ENCODE data around the gene PLEKHG7. TPM values are rescaled to one million over a fixed set of nuclear protein-coding genes. Genes with fewer than 3 reads are reported as not detected.

PLEKHG7 gene
- total and polyA plus RNA-seq, 2 donors (not counting 1 experiment from before 2014, with no cell fraction given), result 7.5 to 23.2 TPM

DNA sequence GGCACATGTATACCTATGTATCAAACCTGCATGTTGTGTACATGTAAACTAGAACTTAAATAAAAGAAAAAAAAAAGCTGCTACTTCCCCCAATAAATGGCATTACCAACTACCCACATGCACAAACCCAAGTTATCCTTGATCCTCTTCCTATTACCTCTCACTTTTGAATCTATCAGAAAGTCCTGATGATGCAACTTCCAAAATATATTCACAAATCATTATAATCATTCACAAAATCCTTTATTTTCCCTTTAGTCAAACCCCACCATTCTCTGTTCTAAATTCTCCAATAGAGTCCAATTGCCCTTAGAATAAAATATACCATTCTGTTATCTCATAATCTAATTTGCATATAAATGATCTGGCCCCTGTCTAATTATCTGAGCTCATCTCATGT lies 92.0 kb downstream of the PLEKHG7 start:
- intact Hi-C loops (cut with micrococcal nuclease), result no loop called here
- no peak overlapping the region for H2AFZ ChIP-seq (ENCODE audit: insufficient read depth, low read depth, low read length, poor library complexity, severe bottlenecking)
- ChIA-PET CTCF (interaction anchor here (1.0 to 1.4 kb wide), 2 partner anchors 9 to 132 kb away, joined by 3 to 5 read pairs; no protein-coding TSS in a partner anchor), POLR2A (no interaction called here)
- Mint-ChIP-seq H3K4me3 (no peak overlapping the region), H3K4me1 (no peaks in the 10 kb centered on the region), H3K27ac (no peak overlapping the region), H3K27me3 (no peaks in the 10 kb centered on the region), H3K9me3 (ENCODE audit: insufficient read depth) (peaks cover 14% of the 10 kb centered on the region)
- H3K27me3 ChIP-seq (replicated peaks in 1 of 4; ENCODE audit: control extremely low read depth in 1 of 4, control insufficient read depth in 3 of 4, insufficient read depth in 4 of 4, low read length in 3 of 4), result no peaks in the 10 kb centered on the region
- H4K20me1 ChIP-seq (ENCODE audit: control insufficient read depth, insufficient read depth, low read length, poor library complexity, severe bottlenecking), result no peaks in the 10 kb centered on the region
- TF ChIP-seq EZH2 (IDR thresholded peaks at IDR 0.05; ENCODE audit: borderline replicate concordance, insufficient read depth, low read depth, low read length, poor library complexity, severe bottlenecking), result no peak
- TF ChIP-seq, protein P1, sequence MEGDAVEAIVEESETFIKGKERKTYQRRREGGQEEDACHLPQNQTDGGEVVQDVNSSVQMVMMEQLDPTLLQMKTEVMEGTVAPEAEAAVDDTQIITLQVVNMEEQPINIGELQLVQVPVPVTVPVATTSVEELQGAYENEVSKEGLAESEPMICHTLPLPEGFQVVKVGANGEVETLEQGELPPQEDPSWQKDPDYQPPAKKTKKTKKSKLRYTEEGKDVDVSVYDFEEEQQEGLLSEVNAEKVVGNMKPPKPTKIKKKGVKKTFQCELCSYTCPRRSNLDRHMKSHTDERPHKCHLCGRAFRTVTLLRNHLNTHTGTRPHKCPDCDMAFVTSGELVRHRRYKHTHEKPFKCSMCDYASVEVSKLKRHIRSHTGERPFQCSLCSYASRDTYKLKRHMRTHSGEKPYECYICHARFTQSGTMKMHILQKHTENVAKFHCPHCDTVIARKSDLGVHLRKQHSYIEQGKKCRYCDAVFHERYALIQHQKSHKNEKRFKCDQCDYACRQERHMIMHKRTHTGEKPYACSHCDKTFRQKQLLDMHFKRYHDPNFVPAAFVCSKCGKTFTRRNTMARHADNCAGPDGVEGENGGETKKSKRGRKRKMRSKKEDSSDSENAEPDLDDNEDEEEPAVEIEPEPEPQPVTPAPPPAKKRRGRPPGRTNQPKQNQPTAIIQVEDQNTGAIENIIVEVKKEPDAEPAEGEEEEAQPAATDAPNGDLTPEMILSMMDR (IDR thresholded peaks at IDR 0.05), result no peak
- H3K27ac ChIP-seq (ENCODE audit: low read length in 2 of 2), result no peak overlapping the region
- H3K4me3 ChIP-seq (ENCODE audit: control extremely low read depth in 1 of 5, extremely low read depth in 1 of 5, insufficient read depth in 1 of 5, low read depth in 2 of 5, low read length in 4 of 5), result no peak overlapping the region
- H3K4me2 ChIP-seq (replicated peaks; ENCODE audit: low read depth, low read length, poor library complexity, severe bottlenecking), result no peak overlapping the region
- H3K9me3 ChIP-seq (ENCODE audit: control extremely low read depth in 1 of 3, control insufficient read depth in 2 of 3, insufficient read depth in 1 of 3, low read length in 2 of 3), result no peaks in the 10 kb centered on the region
- no peaks in the 10 kb centered on the region for H3K79me2 ChIP-seq (ENCODE audit: control insufficient read depth, insufficient read depth, low read length)
- DNase-seq (no peak), ATAC-seq (ENCODE audit: low read depth) (no peak)
- no peak overlapping the region for H3K9ac ChIP-seq (ENCODE audit: low read length)
- H3K4me1 ChIP-seq (ENCODE audit: control insufficient read depth in 2 of 2, insufficient read depth in 2 of 2, low read length in 2 of 2), result no peaks in the 10 kb centered on the region
- H3K36me3 ChIP-seq (replicated peaks in 1 of 2; ENCODE audit: control extremely low read depth in 1 of 2, control insufficient read depth in 1 of 2, extremely low read depth in 1 of 2, insufficient read depth in 2 of 2, low read length in 1 of 2), result peaks cover 3 to 12% of the 10 kb centered on the region in 2 experiments

DNA sequence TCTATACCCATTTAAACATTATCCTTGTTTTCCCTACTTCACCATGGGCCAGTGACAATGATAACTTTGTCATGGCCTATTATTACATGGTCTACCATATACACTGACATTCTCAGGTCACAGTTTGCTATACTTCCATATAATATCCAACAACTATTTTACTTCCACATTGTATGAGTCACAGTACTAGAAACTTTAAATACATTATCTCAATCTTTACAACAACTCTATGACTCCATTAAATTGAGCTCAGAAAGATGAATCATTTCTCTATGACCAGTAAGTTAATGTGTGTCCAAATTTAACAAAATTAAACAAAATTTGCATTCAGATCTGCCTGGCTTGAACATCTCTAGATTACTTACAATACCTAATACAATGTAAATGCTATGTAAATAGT lies 93.9 kb downstream of the PLEKHG7 start:
- POLR2A ChIA-PET, result no interaction called here

More for the DNA sequence above, 93.9 kb downstream of the PLEKHG7 start:
- Histone ChIP-seq H3K4me1 (ENCODE audit: control insufficient read depth in 2 of 2, insufficient read depth in 2 of 2, low read length in 2 of 2) (no peaks in the 10 kb centered on the region), H3K9ac (ENCODE audit: low read length) (no peak overlapping the region), H2AFZ (ENCODE audit: insufficient read depth, low read depth, low read length, poor library complexity, severe bottlenecking) (no peak overlapping the region), H3K27ac (ENCODE audit: low read length in 2 of 2) (no peak overlapping the region), H4K20me1 (ENCODE audit: control insufficient read depth, insufficient read depth, low read length, poor library complexity, severe bottlenecking) (no peaks in the 10 kb centered on the region), H3K4me3 (ENCODE audit: control extremely low read depth in 1 of 5, extremely low read depth in 1 of 5, insufficient read depth in 1 of 5, low read depth in 2 of 5, low read length in 4 of 5) (no peak overlapping the region), H3K27me3 (replicated peaks in 1 of 4; ENCODE audit: control extremely low read depth in 1 of 4, control insufficient read depth in 3 of 4, insufficient read depth in 4 of 4, low read length in 3 of 4) (no peaks in the 10 kb centered on the region), H3K4me2 (replicated peaks; ENCODE audit: low read depth, low read length, poor library complexity, severe bottlenecking) (no peak overlapping the region), H3K36me3 (replicated peaks in 1 of 2; ENCODE audit: control extremely low read depth in 1 of 2, control insufficient read depth in 1 of 2, extremely low read depth in 1 of 2, insufficient read depth in 2 of 2, low read length in 1 of 2) (peaks cover 7 to 13% of the 10 kb centered on the region in 2 experiments), H3K9me3 (ENCODE audit: control extremely low read depth in 1 of 3, control insufficient read depth in 2 of 3, insufficient read depth in 1 of 3, low read length in 2 of 3) (no peaks in the 10 kb centered on the region), H3K79me2 (ENCODE audit: control insufficient read depth, insufficient read depth, low read length) (no peaks in the 10 kb centered on the region)
- DNase-seq, result no peak
- CTCF ChIA-PET, result interaction anchor here (0.9 to 1.6 kb wide), 3 partner anchors 11 to 1305 kb away, joined by 3 to 4 read pairs (median 3); no protein-coding TSS in a partner anchor
- H3K4me3 Mint-ChIP-seq, result no peak overlapping the region
- H3K27me3 Mint-ChIP-seq, result no peaks in the 10 kb centered on the region
- no peaks in the 10 kb centered on the region for H3K4me1 Mint-ChIP-seq
- intact Hi-C loops (cut with micrococcal nuclease), result no loop called here
- peaks cover 7% of the 10 kb centered on the region for H3K9me3 Mint-ChIP-seq (ENCODE audit: insufficient read depth)
- no peak for TF ChIP-seq EZH2 (IDR thresholded peaks at IDR 0.05; ENCODE audit: borderline replicate concordance, insufficient read depth, low read depth, low read length, poor library complexity, severe bottlenecking)
- TF ChIP-seq, protein P1 (IDR thresholded peaks at IDR 0.05), result no peak
- ATAC-seq (ENCODE audit: low read depth), result no peak
- no peak overlapping the region for H3K27ac Mint-ChIP-seq

Measured in B cell (primary cell).